GM18502 (cell line): Measurements from ENCODE around the gene GCFC2.
"Not testable (repeated sequence)": the region's sequence is repeated elsewhere in the genome, so short reads cannot be mapped to it uniquely, and the experiment has no call there.

Experiments used
- ATAC-seq: cut with Tn5 transposase; IDR thresholded peaks from one replicate; pipeline ENCODE4 v1.9.1; 2021; ENCODE audit warnings: mild to moderate bottlenecking; ENCODE audit not compliant: unreplicated experiment, poor library complexity

The GCFC2 gene

DNA sequence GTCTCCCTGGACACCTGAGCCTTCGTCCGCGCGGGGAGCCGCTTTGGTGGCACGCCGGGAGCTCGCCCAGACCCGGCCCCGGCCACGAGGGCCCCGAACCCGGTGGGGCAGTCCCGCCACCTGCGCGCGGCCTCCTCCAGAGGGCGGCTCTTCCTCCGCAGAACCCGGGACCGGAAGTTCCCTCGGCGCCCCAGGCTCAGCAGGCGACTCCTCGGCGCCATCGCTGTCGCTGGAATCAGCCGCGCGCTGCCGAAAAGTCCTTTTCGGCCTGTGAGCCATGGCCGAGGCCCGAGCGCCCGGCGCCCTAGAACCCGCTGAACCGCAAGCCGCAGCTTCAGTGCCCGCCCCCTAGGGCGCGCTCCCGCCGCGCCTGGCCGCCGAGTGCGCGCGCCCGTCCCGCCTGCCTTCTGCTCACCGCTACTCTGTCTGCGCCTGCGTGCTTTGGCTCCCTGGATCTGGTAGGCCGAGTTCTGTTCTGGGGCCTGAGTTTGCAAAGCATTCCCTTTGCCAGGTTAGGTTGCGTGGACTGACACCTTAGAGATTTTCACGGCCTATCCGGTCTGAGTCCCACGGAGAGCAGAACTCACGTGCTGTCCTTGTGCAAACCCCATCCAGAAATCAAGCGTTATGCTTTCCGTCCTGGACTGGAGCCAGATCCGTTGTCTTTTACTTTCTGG is at the start of gene GCFC2:
GCFC2 (minus strand) TSS at position 339 of the 677 bp plus-strand sequence; CDS start at position 279, 60 bp downstream.
- ATAC-seq: peak; percentile 94

GRCh38 chr2:75752828-75753227 is 42.1 kb upstream of the GCFC2 start:
- no peak for ATAC-seq

- ATAC-seq: no peak
Observed at GRCh38 chr2:75751824-75752468, 41.2 kb upstream of the GCFC2 start.

- peak; percentile 73 for ATAC-seq
Observed at GRCh38 chr2:75751360-75751759, 40.6 kb upstream of the GCFC2 start.

DNA sequence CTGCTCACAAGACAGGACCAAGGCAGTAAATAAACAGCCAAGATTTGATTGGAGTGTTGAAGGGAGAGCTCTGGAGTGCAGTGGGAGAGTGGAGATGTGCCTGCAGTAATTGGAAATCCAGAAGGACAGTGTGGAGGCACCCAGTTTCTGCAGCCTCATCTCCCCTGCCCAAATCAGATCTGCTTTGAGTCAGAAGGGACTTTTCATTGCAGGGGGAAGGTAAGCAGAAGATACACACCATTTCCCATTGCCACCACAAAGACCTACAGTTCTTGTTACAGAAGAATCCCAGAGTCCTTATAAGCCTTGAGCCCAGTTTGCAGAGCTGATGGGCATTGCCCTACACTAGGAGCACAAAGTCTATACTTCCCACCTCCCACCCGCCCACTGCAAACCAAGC is 27.2 kb upstream of the GCFC2 start:
- ATAC-seq: no peak

- ATAC-seq: no peak
Observed at GRCh38 chr2:75736276-75736675, 25.6 kb upstream of the GCFC2 start.

GRCh38 chr2:75729861-75730260 is 19.1 kb upstream of the GCFC2 start:
- no peak for ATAC-seq

DNA sequence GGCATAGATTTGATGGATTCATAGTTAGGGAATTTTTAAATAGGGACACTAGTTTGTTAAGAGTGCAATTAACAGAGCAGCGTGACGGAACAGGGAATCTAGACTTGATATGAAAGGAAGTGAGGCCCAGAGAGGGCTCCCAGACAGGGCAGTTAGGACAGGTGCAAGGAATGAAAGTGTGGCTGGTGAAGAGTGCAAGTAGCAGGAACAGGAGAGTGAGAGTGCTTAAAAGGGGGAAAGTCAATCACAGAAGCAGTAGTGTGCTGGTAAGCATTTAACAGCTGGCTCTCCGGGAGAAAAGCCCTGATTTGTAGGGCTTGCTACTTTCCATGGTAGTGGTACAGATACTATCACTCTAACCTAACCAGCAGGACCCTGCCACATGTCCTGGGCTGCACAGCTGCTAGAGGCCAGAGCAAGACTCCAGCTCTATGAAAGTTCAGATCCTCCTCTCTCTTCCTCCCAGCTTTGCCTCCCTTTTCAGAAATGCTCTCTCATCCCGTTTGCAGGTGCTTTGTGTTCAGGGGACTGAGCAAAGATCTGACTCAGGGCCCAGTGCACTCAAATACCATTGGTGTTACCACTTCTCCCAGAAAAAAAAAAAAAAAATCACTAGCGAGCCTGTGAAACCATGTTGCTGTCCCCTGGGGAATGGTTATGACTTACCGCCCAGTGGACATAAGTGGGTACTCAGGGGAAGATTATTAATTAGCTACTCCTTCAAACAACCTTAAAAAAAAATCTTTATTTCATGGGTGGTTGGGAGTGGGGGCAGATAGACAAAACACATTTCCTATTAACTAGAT is 18.1 kb upstream of the GCFC2 start:
- ATAC-seq: no peak

GRCh38 chr2:75722687-75723086 is 12.0 kb upstream of the GCFC2 start:
- ATAC-seq: no peak

DNA sequence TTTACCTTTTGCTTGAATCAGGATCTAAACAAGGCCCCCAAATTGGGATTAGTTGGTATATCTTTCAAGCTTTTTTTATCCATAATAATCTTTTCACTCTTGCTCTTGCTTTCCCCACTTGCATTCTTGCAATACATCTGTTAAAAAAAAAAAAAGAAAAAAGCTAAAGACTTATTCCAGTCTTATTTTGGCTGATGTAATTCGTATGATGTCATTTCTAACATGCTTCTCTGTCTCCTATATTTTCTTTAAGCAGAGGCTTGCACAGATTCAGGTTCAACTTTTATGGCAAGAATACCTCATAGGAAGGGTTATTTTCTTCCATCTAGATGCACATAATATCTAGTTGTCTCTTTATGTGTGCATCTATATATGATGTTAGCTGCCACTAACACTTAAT is 9.8 kb upstream of the GCFC2 start:
- ATAC-seq: no peak

DNA sequence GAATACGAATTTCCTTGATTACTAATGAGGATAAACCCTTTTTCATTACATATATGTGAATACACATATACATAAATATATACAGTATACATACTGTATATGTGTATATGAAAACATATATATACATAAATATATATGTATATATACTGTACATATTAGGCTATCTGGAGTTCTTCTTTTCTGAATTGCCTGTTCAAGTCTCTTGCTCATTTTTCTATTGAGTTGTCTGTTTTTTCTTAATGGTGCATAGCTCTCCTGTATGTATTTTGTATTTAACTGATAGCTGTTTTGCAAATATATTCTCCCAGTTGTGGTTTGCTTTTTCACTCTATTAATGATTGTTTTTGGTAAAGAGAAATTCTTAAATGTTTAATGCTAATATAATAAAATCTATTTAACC is 8.9 kb upstream of the GCFC2 start:
- no peak for ATAC-seq

GRCh38 chr2:75716406-75716805 is 5.7 kb upstream of the GCFC2 start:
- no peak for ATAC-seq

- not testable (repeated sequence) for ATAC-seq
Observed at GRCh38 chr2:75711590-75711989, 875 bp upstream of the GCFC2 start.

GRCh38 chr2:75710220-75710576 is 517 bp downstream of the GCFC2 start:
- peak; percentile 39 for ATAC-seq

DNA sequence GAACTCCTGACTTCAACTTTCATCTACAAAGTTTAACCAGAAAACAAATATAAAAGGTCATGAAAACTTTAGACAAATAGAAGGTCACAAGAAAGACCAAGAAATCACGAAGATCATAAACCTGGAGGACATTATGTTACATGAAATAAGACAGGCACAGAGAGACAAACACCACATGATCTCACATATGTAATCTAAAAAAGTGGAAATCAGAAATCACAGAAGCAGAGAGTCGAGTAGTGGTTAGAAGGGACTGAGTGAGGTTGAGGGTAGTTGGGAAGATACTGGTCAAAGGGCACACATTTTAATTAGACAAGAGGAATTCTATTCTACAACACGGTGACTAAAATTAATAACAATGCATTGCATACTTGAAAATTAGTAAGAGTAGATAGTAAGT is 1.4 kb downstream of the GCFC2 start:
- no peak for ATAC-seq

- no peak for ATAC-seq
Observed at GRCh38 chr2:75707901-75708300, 2.8 kb downstream of the GCFC2 start.

DNA sequence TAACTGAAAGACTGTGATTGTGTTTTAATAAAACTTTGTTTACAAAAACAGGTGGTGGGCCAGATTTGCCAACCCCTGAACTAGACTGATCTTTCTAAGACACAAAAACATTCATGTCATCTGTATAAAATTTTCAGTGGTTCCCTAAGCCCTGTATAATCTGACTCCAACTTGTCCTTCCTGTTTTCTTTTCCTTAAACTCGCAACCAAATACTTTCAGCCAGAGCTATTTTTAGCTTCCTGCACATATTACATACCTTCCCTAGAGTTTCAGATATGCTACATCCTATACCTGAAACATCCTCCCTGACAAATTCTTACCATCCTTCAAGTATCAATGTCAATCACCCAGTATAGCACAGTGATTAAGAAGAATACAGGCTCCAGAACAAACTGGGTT is 4.8 kb downstream of the GCFC2 start:
- no peak for ATAC-seq

DNA sequence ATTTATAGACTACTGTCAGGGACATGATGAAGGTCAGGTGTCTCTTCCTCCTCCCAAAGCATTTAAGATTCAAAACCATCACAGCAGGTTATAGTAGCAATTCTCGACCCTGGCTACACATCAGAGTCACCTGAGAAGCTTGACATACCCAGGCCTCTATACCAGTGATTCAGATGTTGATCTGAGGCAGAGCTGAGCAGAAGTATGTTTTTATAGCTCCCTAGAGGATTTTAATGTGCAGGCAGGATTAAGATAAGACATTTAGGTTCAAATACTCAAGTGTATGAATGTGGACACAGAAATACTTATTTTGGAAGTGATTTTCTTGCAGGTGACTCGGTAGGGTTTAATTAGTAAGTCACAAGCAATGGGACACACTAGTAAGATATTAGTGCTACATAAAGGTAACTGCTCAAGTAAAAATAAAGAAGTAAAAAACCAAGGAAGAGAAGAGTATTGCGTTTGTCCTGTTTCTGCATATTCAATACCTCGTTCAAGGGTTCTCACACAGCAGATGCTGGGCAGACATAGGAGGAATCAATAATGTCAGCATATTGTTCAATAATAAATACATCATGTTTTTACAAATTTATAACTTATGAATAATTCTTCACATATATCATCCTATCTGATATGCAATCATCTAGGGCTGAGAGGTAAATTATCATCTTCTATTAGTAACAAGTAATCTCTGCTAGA is 7.0 kb downstream of the GCFC2 start:
- no peak for ATAC-seq

- ATAC-seq: no peak
Observed at GRCh38 chr2:75702593-75702992, 8.1 kb downstream of the GCFC2 start.

GRCh38 chr2:75698918-75699317 is 11.8 kb downstream of the GCFC2 start:
- no peak for ATAC-seq

- no peak for ATAC-seq
Observed at GRCh38 chr2:75688196-75688595, 22.5 kb downstream of the GCFC2 start.
